Muscle of leg (tissue), 11 donors: ENCODE data around the gene AMPH. TPM values are rescaled to one million over a fixed set of nuclear protein-coding genes. Genes with fewer than 3 reads are reported as not detected.
A peak's percentile ranks its signal among the peaks of the same experiment; 100 is the strongest.
"Not testable (repeated sequence)": the region's sequence is repeated elsewhere in the genome, so short reads cannot be mapped to it uniquely, and the experiment has no call there.

Experiments used
- DNase-seq: peaks from one replicate; pipeline ENCODE4 v3.0.0; 2013
- H3K27ac ChIP-seq: one replicate; pipeline ENCODE4 v1.5.1; 2013; ENCODE audit warnings: mild to moderate bottlenecking, low read length, control low read depth
- H3K27me3 ChIP-seq: one replicate; pipeline ENCODE4 v1.6.1; 2013; ENCODE audit warnings: low read length; ENCODE audit not compliant: control insufficient read depth, insufficient read depth
- H3K36me3 ChIP-seq: one replicate; pipeline ENCODE4 v1.6.1; 2013; ENCODE audit warnings: low read length; ENCODE audit not compliant: control insufficient read depth, insufficient read depth
- H3K4me1 ChIP-seq: one replicate; pipeline ENCODE4 v1.6.1; 2013; ENCODE audit warnings: low read length; ENCODE audit not compliant: control insufficient read depth, insufficient read depth
- H3K4me3 ChIP-seq: one replicate; pipeline ENCODE4 v1.5.1; 2013; ENCODE audit warnings: low read length, control low read depth
- H3K9me3 ChIP-seq: replicated peaks from 2 replicates; pipeline ENCODE4 v1.6.1; 2013; ENCODE audit warnings: low read depth, low read length; ENCODE audit not compliant: control insufficient read depth
- WGBS: methylation state at CpG from one replicate; pipeline ENCODE4 v1.1.5; 2013; ENCODE audit warnings: missing lambda C conversion rate; ENCODE audit not compliant: insufficient coverage; 5-methylcytosine and 5-hydroxymethylcytosine counted together
- polyA plus RNA-seq, 8 donors: library from polyadenylated mRNA; unstranded; fragments of 120-200 nt; gene quantifications; one replicate each; pipeline versions ENCODE4 v1.2.1 to v1.2.3, GENCODE V29; 2013; ENCODE audit warnings: inconsistent platforms in 1 of 8, low replicate concordance in 1 of 8; ENCODE audit not compliant: insufficient read length in 8 of 8, insufficient read depth in 1 of 8
- total RNA-seq: library from RNA; stranded (reverse); fragments of 120-200 nt; gene quantifications from one replicate; pipeline ENCODE4 v1.2.4, GENCODE V29; 2013

AMPH gene
- total and polyA plus RNA-seq, 9 donors: 4.6 to 14.1 (median 7.9) TPM

- DNase-seq, H3K27ac ChIP-seq, H3K27me3 ChIP-seq, H3K4me1 ChIP-seq, H3K4me3 ChIP-seq, H3K9me3 ChIP-seq, H3K36me3 ChIP-seq: not testable (repeated sequence)
- WGBS: 60% methylated on average over 2 of the region's 6 CpGs
Observed at GRCh38 chr7:38349869-38350583, 281.1 kb downstream of the AMPH start.

GRCh38 chr7:38349126-38349795 lies 281.9 kb downstream of the AMPH start:
- not testable (repeated sequence) for H3K27ac ChIP-seq, H3K4me1 ChIP-seq, H3K36me3 ChIP-seq, DNase-seq, H3K27me3 ChIP-seq, H3K4me3 ChIP-seq, H3K9me3 ChIP-seq
- WGBS: 67% methylated on average over 1 of the region's 9 CpGs

DNA sequence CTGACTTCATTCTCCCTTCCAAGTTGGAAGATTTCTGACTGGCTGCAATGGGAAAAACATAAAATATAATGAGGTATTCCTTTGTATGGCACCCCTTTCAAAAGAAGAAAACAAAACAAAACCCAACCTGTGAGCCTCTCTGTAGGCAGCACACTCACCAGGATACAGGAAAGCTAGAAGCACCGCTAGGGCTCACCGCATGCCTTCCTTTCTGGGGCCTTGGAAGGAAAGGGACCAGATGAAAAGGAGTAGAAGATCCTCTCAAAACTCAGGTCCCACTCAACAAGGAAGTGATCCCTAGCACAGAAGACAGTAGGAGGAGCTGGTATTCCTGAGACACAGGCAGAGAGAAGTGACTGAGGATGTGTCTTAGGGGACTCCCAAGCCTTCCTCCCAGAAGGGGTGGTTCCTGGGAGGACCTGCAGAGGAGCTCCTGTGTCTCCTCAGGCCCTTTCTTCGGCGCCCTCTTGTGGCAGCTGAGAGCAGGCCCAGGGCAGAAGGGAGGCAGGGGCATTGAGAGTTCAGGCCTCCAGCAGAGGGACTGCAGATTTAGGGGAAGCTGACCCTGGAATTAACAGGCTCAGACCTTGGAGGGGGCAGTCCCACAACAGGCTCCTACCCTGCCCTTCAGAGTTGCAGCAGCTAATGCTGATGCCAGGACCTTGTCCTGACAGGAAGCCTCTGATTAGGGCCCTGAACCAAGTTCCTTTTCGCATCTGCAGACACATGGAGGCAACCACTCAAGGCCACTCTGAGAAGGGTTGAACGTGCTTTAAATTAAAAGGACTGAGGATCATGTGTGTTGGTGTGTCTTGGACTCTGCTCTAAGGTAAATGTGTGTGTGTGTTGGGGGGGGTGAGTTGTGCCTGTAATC lies 285.6 kb downstream of the AMPH start:
- H3K27ac ChIP-seq: not testable (repeated sequence)

DNA sequence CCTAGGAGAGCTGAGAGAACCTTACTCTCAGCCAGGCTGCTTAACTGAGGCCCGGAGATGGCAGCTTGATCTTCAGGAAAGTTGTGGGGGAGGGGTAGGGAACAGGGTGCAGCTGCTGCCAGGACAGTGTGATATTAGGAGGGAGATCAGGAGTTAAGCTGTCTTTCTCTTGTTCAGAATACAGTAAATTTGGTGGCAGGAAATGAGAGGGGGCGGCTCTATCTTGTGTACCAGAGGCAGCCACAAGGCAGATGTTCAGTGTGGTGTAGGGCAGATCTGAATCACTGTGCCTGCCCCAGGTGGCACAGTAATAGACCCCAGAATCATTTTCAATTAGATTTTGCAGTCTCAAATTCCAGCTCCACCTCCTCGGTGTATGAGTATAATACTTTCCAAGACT lies 286.4 kb downstream of the AMPH start:
- H3K9me3 ChIP-seq, H3K4me3 ChIP-seq: not testable (repeated sequence)
- WGBS: 0% methylated on average over 1 of the region's 3 CpGs

More for the DNA sequence above, 285.6 kb downstream of the AMPH start:
- WGBS: 46% methylated on average over 3 of the region's 6 CpGs
- H3K4me3 ChIP-seq, H3K36me3 ChIP-seq, H3K27me3 ChIP-seq, H3K9me3 ChIP-seq, DNase-seq, H3K4me1 ChIP-seq: not testable (repeated sequence)

GRCh38 chr7:38342135-38342534 lies 289.0 kb downstream of the AMPH start:
- not testable (repeated sequence) for H3K27me3 ChIP-seq, H3K4me3 ChIP-seq, DNase-seq, H3K36me3 ChIP-seq, H3K9me3 ChIP-seq, H3K4me1 ChIP-seq, H3K27ac ChIP-seq
- WGBS: 53% methylated on average over 3 of the region's 5 CpGs

More for the DNA sequence above, 286.4 kb downstream of the AMPH start:
- not testable (repeated sequence) for H3K4me1 ChIP-seq, H3K27me3 ChIP-seq, H3K36me3 ChIP-seq, H3K27ac ChIP-seq, DNase-seq

DNA sequence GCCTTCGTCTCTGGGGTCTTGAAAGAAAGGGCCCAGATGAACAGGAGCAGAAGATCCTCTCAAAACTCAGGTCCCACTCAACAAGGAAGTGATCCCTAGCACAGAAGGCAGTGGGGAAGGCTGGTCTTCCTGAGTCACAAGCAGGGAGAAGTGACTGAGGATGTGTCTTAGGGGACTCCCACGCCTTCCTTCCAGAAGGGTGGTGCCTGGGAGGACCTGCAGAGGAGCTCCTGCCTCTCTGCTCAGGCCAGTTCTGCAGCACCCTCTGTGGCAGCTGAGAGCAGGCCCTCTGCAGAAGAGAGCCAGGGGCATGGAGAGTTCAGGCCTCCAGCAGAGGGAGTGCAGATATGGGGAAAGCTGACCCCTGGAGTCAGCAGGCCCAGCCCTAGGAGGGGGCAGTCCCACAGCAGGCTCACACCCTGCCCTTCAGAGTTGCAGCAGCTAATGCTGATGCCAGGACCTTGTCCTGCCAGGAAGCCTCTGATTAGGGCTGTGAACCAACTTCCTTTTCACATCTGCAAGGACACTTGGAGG lies 289.9 kb downstream of the AMPH start:
- 50% methylated on average over 1 of the region's 2 CpGs for WGBS
- not testable (repeated sequence) for H3K36me3 ChIP-seq, H3K9me3 ChIP-seq, H3K4me1 ChIP-seq, H3K4me3 ChIP-seq, H3K27ac ChIP-seq, H3K27me3 ChIP-seq
- peak; percentile 17 for DNase-seq

DNA sequence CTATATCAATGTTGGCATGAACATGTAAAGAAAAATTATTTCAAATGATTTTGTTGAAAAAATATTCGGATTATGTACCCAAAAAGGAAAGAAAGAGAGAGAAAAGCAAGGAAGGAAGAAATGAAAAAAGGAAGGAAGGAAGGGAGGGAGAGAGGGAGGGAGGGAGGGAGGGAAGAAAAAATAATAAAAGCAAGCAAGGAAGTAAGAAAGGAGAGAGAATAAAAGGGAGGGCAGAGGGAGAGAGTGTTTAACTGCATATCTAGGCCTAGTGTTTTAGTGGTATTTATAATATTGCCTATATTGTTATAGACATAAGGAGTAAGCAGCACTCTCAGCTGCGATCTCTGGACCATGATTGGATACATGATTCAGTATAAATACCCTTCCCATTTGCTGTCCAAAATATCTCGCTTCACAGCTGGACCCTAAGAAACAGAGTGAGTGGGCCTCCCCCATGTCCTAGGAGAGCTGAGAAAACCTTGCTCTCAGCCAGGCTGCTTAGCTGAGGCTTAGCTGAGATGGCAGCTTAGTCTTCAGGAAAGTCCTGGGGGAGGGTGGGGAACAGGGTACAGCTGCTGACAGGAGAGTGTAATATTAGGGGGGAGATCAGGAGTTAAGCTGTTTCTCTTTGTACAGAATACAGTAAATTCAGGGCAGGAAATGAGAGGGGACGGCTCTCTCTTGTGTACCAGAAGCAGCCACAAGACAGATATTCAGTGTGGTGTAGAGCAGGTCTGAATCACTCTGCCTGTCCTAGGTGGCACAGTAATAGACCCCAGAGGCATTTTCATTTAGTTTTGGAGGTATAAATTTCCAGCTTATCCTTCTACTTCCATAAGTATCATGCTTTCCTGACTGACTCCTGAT lies 291.0 kb downstream of the AMPH start:
- Histone ChIP-seq H3K9me3 (no peaks in the 10 kb centered on the region), H3K4me1 (peaks cover 15% of the 10 kb centered on the region), H3K4me3 (no peak overlapping the region), H3K27ac (peak overlapping the region; percentile 7), H3K36me3 (no peaks in the 10 kb centered on the region), H3K27me3 (no peaks in the 10 kb centered on the region)
- 52% methylated on average over 2 of the region's 4 CpGs for WGBS
- DNase-seq: peak; percentile 39

- H3K27me3 ChIP-seq, H3K4me3 ChIP-seq, H3K9me3 ChIP-seq, H3K36me3 ChIP-seq, DNase-seq: not testable (repeated sequence)
- 80% methylated on average over 8 of the region's 9 CpGs for WGBS
- Histone ChIP-seq H3K27ac (peak overlapping the region; percentile 51), H3K4me1 (peaks cover 11% of the 10 kb centered on the region)
Observed at GRCh38 chr7:38336148-38336515, 295.0 kb downstream of the AMPH start.

GRCh38 chr7:38335492-38336147 lies 295.6 kb downstream of the AMPH start:
- Histone ChIP-seq H3K9me3 (no peaks in the 10 kb centered on the region), H3K36me3 (no peaks in the 10 kb centered on the region), H3K27ac (peak overlapping the region; percentile 51), H3K27me3 (no peaks in the 10 kb centered on the region), H3K4me3 (no peak overlapping the region), H3K4me1 (peaks cover 7% of the 10 kb centered on the region)
- 68% methylated on average over 7 of the region's 8 CpGs for WGBS
- peak; percentile 81 for DNase-seq
